Body of pancreas (tissue), 4 donors: ENCODE results near the gene GLI1. TPM values are rescaled to one million over a fixed set of nuclear protein-coding genes. Genes with fewer than 3 reads are reported as not detected.

Experiments used
- ATAC-seq: fragments of 150-250 bp; one replicate; pipeline ENCODE4 v1.9.1; 2016
- DNase-seq, 4 donors: peaks; one replicate each; pipeline ENCODE4 v3.0.0-alpha.2; 2019
- H3K27ac ChIP-seq, 4 donors: fragments of 200-600 bp; sonication (generic); 1 replicate in 3 of 4; 2 replicates in 1 of 4; pipeline versions ENCODE4 v1.5.1 to v1.6.1; 2016 to 2019; ENCODE audit warnings: mild to moderate bottlenecking in 1 of 4, mixed read lengths in 1 of 4, moderate library complexity in 1 of 4
- H3K27me3 ChIP-seq, 2 donors: fragments of 200-600 bp; sonication (generic); one replicate each; pipeline ENCODE4 v1.6.0; 2016; ENCODE audit warnings: mild to moderate bottlenecking in 1 of 2
- H3K36me3 ChIP-seq, 2 donors: fragments of 200-600 bp; sonication (generic); replicated peaks in 1 of 2; 2 replicates each; pipeline ENCODE4 v1.5.1; 2016; ENCODE audit warnings: low read depth in 2 of 2; ENCODE audit not compliant: insufficient read depth in 1 of 2
- H3K4me1 ChIP-seq: fragments of 200-600 bp; sonication (generic); one replicate; pipeline ENCODE4 v1.6.0; 2016
- H3K4me3 ChIP-seq, 2 donors: fragments of 200-600 bp; sonication (generic); 1 replicate in 1 of 2; 2 replicates in 1 of 2; pipeline ENCODE4 v1.5.1; 2016 to 2019
- H3K9me3 ChIP-seq, 3 donors: fragments of 200-600 bp; sonication (generic); 1 replicate in 2 of 3; 2 replicates in 1 of 3; pipeline ENCODE4 v1.5.1; 2016
- CTCF ChIP-seq, 7 experiments: fragments of 450-650 bp in 4 of 7; fragments of 200-600 bp in 3 of 7; sonication (generic) in 3 of 7; IDR thresholded peaks; one replicate each; pipeline ENCODE4 v1.5.1; 2016 to 2019; ENCODE audit warnings: antibody characterized with exemption in 7 of 7
- POLR2A ChIP-seq, 3 donors: fragments of 450-650 bp; IDR thresholded peaks; one replicate each; pipeline ENCODE4 v1.6.1; 2016; ENCODE audit warnings: antibody characterized with exemption in 3 of 3, mild to moderate bottlenecking in 2 of 3
- WGBS, 2 donors: methylation state at CpG; one replicate each; pipeline ENCODE4 v1.1.5; 2017; 5-methylcytosine and 5-hydroxymethylcytosine counted together
- intact Hi-C: fragments of 100-400 bp; cut with DNase I; formaldehyde crosslinking; loops from one replicate; pipeline ENCODE4 v1.15.1; 2023
- total RNA-seq, 2 donors: library from RNA; depleted of rRNA; stranded (reverse); fragments of >200 nt; gene quantifications; one replicate each; pipeline ENCODE4 v1.1.0, GENCODE V29; 2016

GLI1 gene
- total RNA-seq, 2 donors from 2014 or later = 1.0 TPM; not detected in 1

GRCh38 chr12:57514720-57515407 lies 55.3 kb downstream of the GLI1 start:
- H3K36me3 ChIP-seq = peaks cover 4 to 25% of the 10 kb centered on the region in 2 donors
- H3K9me3 ChIP-seq = no peaks in the 10 kb centered on the region
- ATAC-seq (no peak), DNase-seq (no peak)
- intact Hi-C loops = no loop called here
- peak overlapping the region in 3 of 4 donors; percentile 19 to 41 (median 34) for H3K27ac ChIP-seq
- H3K27me3 ChIP-seq = no peaks in the 10 kb centered on the region
- H3K4me1 ChIP-seq = peaks cover 49% of the 10 kb centered on the region
- TF ChIP-seq CTCF (IDR thresholded peaks at IDR 0.05) = no peak
- no peak for TF ChIP-seq POLR2A (IDR thresholded peaks at IDR 0.05)
- 66 to 67% methylated on average over 9 of the region's 9 CpGs for WGBS, 2 donors
- H3K4me3 ChIP-seq = no peak overlapping the region

GRCh38 chr12:57515408-57515933 lies 55.9 kb downstream of the GLI1 start:
- Histone ChIP-seq H3K4me3 (no peak overlapping the region), H3K9me3 (no peaks in the 10 kb centered on the region), H3K27me3 (no peaks in the 10 kb centered on the region), H3K27ac (peak overlapping the region in 2 of 4 donors; percentile 19 to 34), H3K4me1 (peaks cover 49% of the 10 kb centered on the region), H3K36me3 (peaks cover 4 to 24% of the 10 kb centered on the region in 2 donors)
- TF ChIP-seq CTCF (IDR thresholded peaks at IDR 0.05) = no peak
- TF ChIP-seq POLR2A (IDR thresholded peaks at IDR 0.05) = no peak
- intact Hi-C loops = no loop called here
- no peak for ATAC-seq
- no peak for DNase-seq
- WGBS, 2 donors = 30 to 50% methylated on average over 3 of the region's 3 CpGs

- TF ChIP-seq POLR2A (IDR thresholded peaks at IDR 0.05) = no peak
- no peak for TF ChIP-seq CTCF (IDR thresholded peaks at IDR 0.05)
- H3K27ac ChIP-seq = peak overlapping the region in 1 of 4 donors; percentile 46
- intact Hi-C loops = no loop called here
- no peak overlapping the region for H3K4me3 ChIP-seq
- peaks cover 52% of the 10 kb centered on the region for H3K4me1 ChIP-seq
- WGBS, 2 donors = 66 to 69% methylated on average over 11 of the region's 11 CpGs
- H3K36me3 ChIP-seq = peaks cover 4 to 22% of the 10 kb centered on the region in 2 donors
- ATAC-seq (no peak), DNase-seq (no peak)
- H3K9me3 ChIP-seq = no peaks in the 10 kb centered on the region
- H3K27me3 ChIP-seq = no peaks in the 10 kb centered on the region
Observed at GRCh38 chr12:57515934-57516541, 56.5 kb downstream of the GLI1 start.

- TF ChIP-seq CTCF (IDR thresholded peaks at IDR 0.05) (no peak), POLR2A (IDR thresholded peaks at IDR 0.05) (no peak)
- intact Hi-C loops = no loop called here
- no peak for ATAC-seq
- no peak overlapping the region for H3K4me3 ChIP-seq
- peaks cover 58% of the 10 kb centered on the region for H3K4me1 ChIP-seq
- H3K27ac ChIP-seq = peak overlapping the region in 3 of 4 donors; percentile 3 to 98 (median 46)
- peaks cover 4 to 22% of the 10 kb centered on the region in 2 donors for H3K36me3 ChIP-seq
- 81 to 86% methylated on average over 11 of the region's 11 CpGs for WGBS, 2 donors
- no peaks in the 10 kb centered on the region for H3K27me3 ChIP-seq
- H3K9me3 ChIP-seq = no peaks in the 10 kb centered on the region
- DNase-seq = no peak
Observed at GRCh38 chr12:57516617-57517153, 57.1 kb downstream of the GLI1 start.
